ENCODE results near the gene CIROP.

CIROP gene

DNA sequence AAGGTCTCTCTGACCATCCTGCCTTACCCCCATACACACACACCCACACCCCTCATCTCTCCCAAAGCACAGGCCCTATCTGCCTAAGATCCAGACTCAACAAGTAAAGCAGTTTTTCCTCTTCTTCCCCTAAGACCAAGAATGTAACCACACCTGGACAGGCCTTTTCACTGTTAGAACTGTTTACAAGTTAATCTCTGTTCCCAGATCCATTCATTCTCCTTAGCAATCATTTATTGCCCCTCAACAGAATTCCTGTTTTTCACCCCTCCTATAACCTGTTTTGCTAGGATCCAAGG is 1.9 kb upstream of the CIROP start:
- peaks cover 6% of the 10 kb centered on the region; the same call in 1 of the 2 replicates for H3K27me3 ChIP-seq (ENCODE audit: insufficient read depth, low read length)
- H3K4me2 ChIP-seq (ENCODE audit: low read length): no peak overlapping the region

GRCh38 chr14:23105348-23105824 is 597 bp upstream of the CIROP start:
- Histone ChIP-seq H3K4me2 (ENCODE audit: low read length) (no peak overlapping the region), H3K4me3 (ENCODE audit: low read depth, low read length, poor library complexity, severe bottlenecking) (no peak overlapping the region), H3K79me2 (ENCODE audit: insufficient read depth, low read length) (no peaks in the 10 kb centered on the region), H3K9me3 (ENCODE audit: low read length) (no peaks in the 10 kb centered on the region), H3F3A (ENCODE audit: insufficient read depth, low read length) (no peaks in the 10 kb centered on the region), H3K9me2 (ENCODE audit: low read depth, low read length) (no peaks in the 10 kb centered on the region), H4K20me1 (ENCODE audit: insufficient read depth, low read length) (no peaks in the 10 kb centered on the region), H3K4me1 (ENCODE audit: insufficient read depth, low read length, severe bottlenecking) (no peaks in the 10 kb centered on the region), H3K9ac (ENCODE audit: low read length) (no peak overlapping the region), H3K27ac (ENCODE audit: low read depth, low read length, poor library complexity, severe bottlenecking) (no peak overlapping the region), H3K36me3 (ENCODE audit: insufficient read depth, low read length) (no peaks in the 10 kb centered on the region; the same call in 1 of the 2 replicates), H3K27me3 (ENCODE audit: insufficient read depth, low read length) (no peaks in the 10 kb centered on the region), H2AFZ (ENCODE audit: low read length) (no peak overlapping the region)
- TF ChIP-seq EZH2 (IDR thresholded peaks at IDR 0.05; ENCODE audit: borderline replicate concordance, low read length): no peak
- TF ChIP-seq, protein P1, sequence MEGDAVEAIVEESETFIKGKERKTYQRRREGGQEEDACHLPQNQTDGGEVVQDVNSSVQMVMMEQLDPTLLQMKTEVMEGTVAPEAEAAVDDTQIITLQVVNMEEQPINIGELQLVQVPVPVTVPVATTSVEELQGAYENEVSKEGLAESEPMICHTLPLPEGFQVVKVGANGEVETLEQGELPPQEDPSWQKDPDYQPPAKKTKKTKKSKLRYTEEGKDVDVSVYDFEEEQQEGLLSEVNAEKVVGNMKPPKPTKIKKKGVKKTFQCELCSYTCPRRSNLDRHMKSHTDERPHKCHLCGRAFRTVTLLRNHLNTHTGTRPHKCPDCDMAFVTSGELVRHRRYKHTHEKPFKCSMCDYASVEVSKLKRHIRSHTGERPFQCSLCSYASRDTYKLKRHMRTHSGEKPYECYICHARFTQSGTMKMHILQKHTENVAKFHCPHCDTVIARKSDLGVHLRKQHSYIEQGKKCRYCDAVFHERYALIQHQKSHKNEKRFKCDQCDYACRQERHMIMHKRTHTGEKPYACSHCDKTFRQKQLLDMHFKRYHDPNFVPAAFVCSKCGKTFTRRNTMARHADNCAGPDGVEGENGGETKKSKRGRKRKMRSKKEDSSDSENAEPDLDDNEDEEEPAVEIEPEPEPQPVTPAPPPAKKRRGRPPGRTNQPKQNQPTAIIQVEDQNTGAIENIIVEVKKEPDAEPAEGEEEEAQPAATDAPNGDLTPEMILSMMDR (IDR thresholded peaks at IDR 0.05; ENCODE audit: low read length): no peak

More for the DNA sequence above, 1.9 kb upstream of the CIROP start:
- Histone ChIP-seq H3K9ac (ENCODE audit: low read length) (no peak overlapping the region), H3K27ac (ENCODE audit: low read depth, low read length, poor library complexity, severe bottlenecking) (no peak overlapping the region), H3K9me3 (ENCODE audit: low read length) (no peaks in the 10 kb centered on the region), H2AFZ (ENCODE audit: low read length) (no peak overlapping the region), H3K36me3 (ENCODE audit: insufficient read depth, low read length) (no peaks in the 10 kb centered on the region; the same call in 1 of the 2 replicates), H3K79me2 (ENCODE audit: insufficient read depth, low read length) (no peaks in the 10 kb centered on the region), H3F3A (ENCODE audit: insufficient read depth, low read length) (no peaks in the 10 kb centered on the region), H3K4me1 (ENCODE audit: insufficient read depth, low read length, severe bottlenecking) (no peaks in the 10 kb centered on the region), H3K9me2 (ENCODE audit: low read depth, low read length) (no peaks in the 10 kb centered on the region), H3K4me3 (ENCODE audit: low read depth, low read length, poor library complexity, severe bottlenecking) (no peak overlapping the region), H4K20me1 (ENCODE audit: insufficient read depth, low read length) (no peaks in the 10 kb centered on the region)
- TF ChIP-seq, protein P1 (IDR thresholded peaks at IDR 0.05; ENCODE audit: low read length): no peak
- TF ChIP-seq EZH2 (IDR thresholded peaks at IDR 0.05; ENCODE audit: borderline replicate concordance, low read length): no peak

- Histone ChIP-seq H3K4me1 (ENCODE audit: insufficient read depth, low read length, severe bottlenecking) (no peaks in the 10 kb centered on the region), H3K9me2 (ENCODE audit: low read depth, low read length) (no peaks in the 10 kb centered on the region), H3K27me3 (ENCODE audit: insufficient read depth, low read length) (no peaks in the 10 kb centered on the region), H3K4me2 (ENCODE audit: low read length) (no peak overlapping the region), H3K27ac (ENCODE audit: low read depth, low read length, poor library complexity, severe bottlenecking) (no peak overlapping the region), H3K9ac (ENCODE audit: low read length) (no peak overlapping the region), H3K36me3 (ENCODE audit: insufficient read depth, low read length) (peaks cover 3% of the 10 kb centered on the region), H2AFZ (ENCODE audit: low read length) (no peak overlapping the region), H3K4me3 (ENCODE audit: low read depth, low read length, poor library complexity, severe bottlenecking) (no peak overlapping the region), H3K79me2 (ENCODE audit: insufficient read depth, low read length) (no peaks in the 10 kb centered on the region), H4K20me1 (ENCODE audit: insufficient read depth, low read length) (no peaks in the 10 kb centered on the region), H3F3A (ENCODE audit: insufficient read depth, low read length) (no peaks in the 10 kb centered on the region), H3K9me3 (ENCODE audit: low read length) (no peaks in the 10 kb centered on the region)
- TF ChIP-seq, protein P1 (IDR thresholded peaks at IDR 0.05; ENCODE audit: low read length): no peak
- no peak for TF ChIP-seq EZH2 (IDR thresholded peaks at IDR 0.05; ENCODE audit: borderline replicate concordance, low read length)
Measured at GRCh38 chr14:23104070-23104590, 659 bp downstream of the CIROP start.

All from OCI-LY1 (cell line).